SK-N-SH treated with all-trans-retinoic acid at 6 μM for 48 hours (cell line): ENCODE data around the gene APC2.

Experiments used
- BACH2 ChIP-seq: fragments of 250-450 bp; sonication (Bioruptor Pico); IDR thresholded peaks from 2 replicates; pipeline ENCODE4 v1.9.0; 2021; ENCODE audit warnings: mild to moderate bottlenecking, borderline replicate concordance
- POU6F1 ChIP-seq: fragments of 250-450 bp; sonication (Bioruptor Pico); IDR thresholded peaks from 2 replicates; pipeline ENCODE4 v1.8.0; 2021; ENCODE audit warnings: low read depth, mild to moderate bottlenecking, moderate library complexity, borderline replicate concordance
- RARB ChIP-seq: fragments of 250-450 bp; sonication (Bioruptor Pico); IDR thresholded peaks from 2 replicates; pipeline ENCODE4 v1.8.0; 2021; ENCODE audit warnings: mild to moderate bottlenecking, moderate library complexity

DNA sequence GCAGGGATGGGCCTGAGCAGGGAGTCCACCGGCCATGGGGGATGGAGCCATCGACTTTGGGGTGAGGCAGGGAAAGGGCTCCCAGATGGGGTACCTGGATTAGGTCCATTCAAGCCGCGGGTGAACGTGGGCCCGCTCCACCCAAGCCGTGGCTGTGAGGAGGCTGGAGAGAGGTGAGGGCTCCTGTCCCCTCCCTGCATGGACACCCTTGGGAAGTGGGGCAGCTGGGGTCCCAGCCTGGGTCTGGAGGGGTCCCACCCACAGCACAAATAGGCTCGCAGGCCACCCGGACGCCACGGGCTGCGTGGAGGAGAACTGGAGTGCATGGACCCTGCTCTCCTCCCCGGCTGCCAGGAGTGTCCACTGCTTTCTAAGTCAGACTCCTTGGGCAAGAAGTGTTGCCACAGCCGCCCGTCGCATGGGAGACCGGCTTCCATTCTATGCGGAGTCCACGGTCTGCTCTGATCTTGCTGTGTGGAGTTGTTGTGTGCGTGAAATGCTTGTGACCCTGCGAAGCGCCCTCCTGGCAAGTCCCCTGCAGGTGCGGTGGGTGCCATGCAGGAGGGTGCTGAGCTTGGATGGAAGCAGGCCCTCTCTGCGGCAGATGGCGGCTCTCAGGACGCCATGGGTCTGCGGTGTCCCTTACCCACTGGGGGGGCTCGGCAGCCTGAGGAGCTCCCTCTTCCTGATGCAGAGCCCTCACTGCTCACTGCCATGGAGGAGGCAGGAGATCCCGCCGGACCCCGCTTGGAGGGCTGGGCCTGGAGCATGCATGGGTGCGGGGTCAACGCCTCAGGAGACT is 40.5 kb upstream of the APC2 start:
- TF ChIP-seq RARB (CRISPR knock-in tag) (no peak), POU6F1 (no peak), BACH2 (CRISPR knock-in tag) (no peak)
